A549 (cell line): Measurements from ENCODE around the gene UBE2H.

Experiments used
- CHD2 ChIP-seq: fragments of 150-350 bp; IDR thresholded peaks from 2 replicates; pipeline ENCODE4 v1.6.1; 2014; ENCODE audit warnings: low read length; ENCODE audit not compliant: partially characterized antibody
- CHD4 ChIP-seq: fragments of 200-600 bp; sonication (generic); IDR thresholded peaks from 2 replicates; pipeline ENCODE4 v1.6.1; 2016; ENCODE audit warnings: antibody characterized with exemption, mild to moderate bottlenecking, borderline replicate concordance
- EP300 ChIP-seq, 2 experiments: fragments of >200 bp; sonication (Bioruptor Twin); formaldehyde crosslinking; IDR thresholded peaks; 2 replicates in 1 of 2; 3 replicates in 1 of 2; pipeline ENCODE4 v1.6.1; 2016 to 2017
- RFX5 ChIP-seq: fragments of 450-650 bp; IDR thresholded peaks from 2 replicates; pipeline ENCODE4 v1.7.1; 2014; ENCODE audit warnings: antibody characterized with exemption, mild to moderate bottlenecking, moderate library complexity
- SMC3 ChIP-seq: fragments of >200 bp; sonication (Bioruptor Twin); formaldehyde crosslinking; IDR thresholded peaks from 3 replicates; pipeline ENCODE4 v1.6.1; 2018; ENCODE audit warnings: inconsistent platforms
- ZC3H11A ChIP-seq: fragments of 450-650 bp; IDR thresholded peaks from 2 replicates; pipeline ENCODE4 v1.6.1; 2014; ENCODE audit warnings: antibody characterized with exemption, mild to moderate bottlenecking
- TF ChIP-seq, protein P1 (sequence below): IDR thresholded peaks from 2 replicates; pipeline ENCODE4 v1.6.1; 2012; ENCODE audit warnings: low read depth, borderline replicate concordance
- TF ChIP-seq, protein P2 (sequence below): fragments of 250-450 bp; sonication (Bioruptor Pico); IDR thresholded peaks from 2 replicates; pipeline ENCODE4 v1.5.0; 2021; ENCODE audit warnings: mild to moderate bottlenecking, moderate library complexity, borderline replicate concordance
- TF ChIP-seq, protein P3 (sequence below): fragments of >200 bp; sonication (Bioruptor Twin); formaldehyde crosslinking; IDR thresholded peaks from 3 replicates; pipeline ENCODE4 v1.5.1; 2016

GRCh38 chr7:129858490-129858889 is 94.3 kb downstream of the UBE2H start:
- TF ChIP-seq, protein P1, sequence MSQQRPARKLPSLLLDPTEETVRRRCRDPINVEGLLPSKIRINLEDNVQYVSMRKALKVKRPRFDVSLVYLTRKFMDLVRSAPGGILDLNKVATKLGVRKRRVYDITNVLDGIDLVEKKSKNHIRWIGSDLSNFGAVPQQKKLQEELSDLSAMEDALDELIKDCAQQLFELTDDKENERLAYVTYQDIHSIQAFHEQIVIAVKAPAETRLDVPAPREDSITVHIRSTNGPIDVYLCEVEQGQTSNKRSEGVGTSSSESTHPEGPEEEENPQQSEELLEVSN, result no peak
- TF ChIP-seq, protein P2, sequence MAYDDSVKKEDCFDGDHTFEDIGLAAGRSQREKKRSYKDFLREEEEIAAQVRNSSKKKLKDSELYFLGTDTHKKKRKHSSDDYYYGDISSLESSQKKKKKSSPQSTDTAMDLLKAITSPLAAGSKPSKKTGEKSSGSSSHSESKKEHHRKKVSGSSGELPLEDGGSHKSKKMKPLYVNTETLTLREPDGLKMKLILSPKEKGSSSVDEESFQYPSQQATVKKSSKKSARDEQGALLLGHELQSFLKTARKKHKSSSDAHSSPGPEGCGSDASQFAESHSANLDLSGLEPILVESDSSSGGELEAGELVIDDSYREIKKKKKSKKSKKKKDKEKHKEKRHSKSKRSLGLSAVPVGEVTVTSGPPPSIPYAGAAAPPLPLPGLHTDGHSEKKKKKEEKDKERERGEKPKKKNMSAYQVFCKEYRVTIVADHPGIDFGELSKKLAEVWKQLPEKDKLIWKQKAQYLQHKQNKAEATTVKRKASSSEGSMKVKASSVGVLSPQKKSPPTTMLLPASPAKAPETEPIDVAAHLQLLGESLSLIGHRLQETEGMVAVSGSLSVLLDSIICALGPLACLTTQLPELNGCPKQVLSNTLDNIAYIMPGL (CRISPR knock-in tag), result no peak
- TF ChIP-seq CHD2 (no peak), SMC3 (no peak), CHD4 (no peak), EP300 (IDR thresholded peaks at IDR 0.05) (no peak), ZC3H11A (no peak), RFX5 (no peak)
- TF ChIP-seq, protein P3, sequence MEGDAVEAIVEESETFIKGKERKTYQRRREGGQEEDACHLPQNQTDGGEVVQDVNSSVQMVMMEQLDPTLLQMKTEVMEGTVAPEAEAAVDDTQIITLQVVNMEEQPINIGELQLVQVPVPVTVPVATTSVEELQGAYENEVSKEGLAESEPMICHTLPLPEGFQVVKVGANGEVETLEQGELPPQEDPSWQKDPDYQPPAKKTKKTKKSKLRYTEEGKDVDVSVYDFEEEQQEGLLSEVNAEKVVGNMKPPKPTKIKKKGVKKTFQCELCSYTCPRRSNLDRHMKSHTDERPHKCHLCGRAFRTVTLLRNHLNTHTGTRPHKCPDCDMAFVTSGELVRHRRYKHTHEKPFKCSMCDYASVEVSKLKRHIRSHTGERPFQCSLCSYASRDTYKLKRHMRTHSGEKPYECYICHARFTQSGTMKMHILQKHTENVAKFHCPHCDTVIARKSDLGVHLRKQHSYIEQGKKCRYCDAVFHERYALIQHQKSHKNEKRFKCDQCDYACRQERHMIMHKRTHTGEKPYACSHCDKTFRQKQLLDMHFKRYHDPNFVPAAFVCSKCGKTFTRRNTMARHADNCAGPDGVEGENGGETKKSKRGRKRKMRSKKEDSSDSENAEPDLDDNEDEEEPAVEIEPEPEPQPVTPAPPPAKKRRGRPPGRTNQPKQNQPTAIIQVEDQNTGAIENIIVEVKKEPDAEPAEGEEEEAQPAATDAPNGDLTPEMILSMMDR, result no peak
